Caki2 (cell line): ENCODE data around the gene SLC35E1. TPM values are rescaled to one million over a fixed set of nuclear protein-coding genes. Genes with fewer than 3 reads are reported as not detected.
A peak's percentile ranks its signal among the peaks of the same experiment; 100 is the strongest.

Experiments used
- DNase-seq: peaks from one replicate; pipeline ENCODE4 v3.0.0-alpha.2; 2015; ENCODE audit warnings: low read depth
- in situ Hi-C: cut with HindIII; loops from 2 replicates; pipeline ENCODE4 v1.10.0; 2016; ENCODE audit warnings: low sequenced_read_pairs, low pct_unique_long_range_greater_than_20kb, mixed read lengths
- total RNA-seq: library from RNA; depleted of rRNA; stranded (reverse); fragments of >200 nt; shearing (Covaris generic); gene quantifications from 2 replicates; pipeline ENCODE4 v1.2.3, GENCODE V29; 2014; ENCODE audit warnings: low replicate concordance; rRNA removed

Gene SLC35E1
- 28.4 and 36.5 TPM in 2 replicates for total RNA-seq

- in situ Hi-C loops, result no loop called here
- peak; percentile 94 for DNase-seq
Observed at GRCh38 chr19:16572332-16573211, at the start of gene SLC35E1. TSS of gene SLC35E1 (minus strand) at chr19:16572415. CDS start at chr19:16572364, 51 bp downstream.

- DNase-seq, result no peak
- in situ Hi-C loops, result no loop called here
Observed at GRCh38 chr19:16621165-16621800, 49.1 kb upstream of the SLC35E1 start.

GRCh38 chr19:16620584-16620983 is 48.4 kb upstream of the SLC35E1 start:
- DNase-seq, result no peak
- in situ Hi-C loops, result no loop called here

- in situ Hi-C loops, result no loop called here
Observed at GRCh38 chr19:16620018-16620417, 47.8 kb upstream of the SLC35E1 start.

GRCh38 chr19:16619457-16619856 is 47.2 kb upstream of the SLC35E1 start:
- in situ Hi-C loops, result no loop called here
- no peak for DNase-seq

More at GRCh38 chr19:16620018-16620417, 47.8 kb upstream of the SLC35E1 start:
- DNase-seq, result no peak

- DNase-seq, result no peak
- in situ Hi-C loops, result no loop called here
Observed at GRCh38 chr19:16618248-16618647, 46.0 kb upstream of the SLC35E1 start.

- DNase-seq, result no peak
- in situ Hi-C loops, result no loop called here
Observed at GRCh38 chr19:16615808-16616207, 43.6 kb upstream of the SLC35E1 start.

GRCh38 chr19:16614941-16615340 is 42.7 kb upstream of the SLC35E1 start:
- no peak for DNase-seq
- in situ Hi-C loops, result no loop called here

- DNase-seq, result no peak
- in situ Hi-C loops, result no loop called here
Observed at GRCh38 chr19:16613841-16614240, 41.6 kb upstream of the SLC35E1 start.

GRCh38 chr19:16612636-16613035 is 40.4 kb upstream of the SLC35E1 start:
- in situ Hi-C loops, result no loop called here
- DNase-seq, result no peak

GRCh38 chr19:16611121-16611520 is 38.9 kb upstream of the SLC35E1 start:
- no peak for DNase-seq
- in situ Hi-C loops, result no loop called here

- in situ Hi-C loops, result no loop called here
- DNase-seq, result no peak
Observed at GRCh38 chr19:16609511-16610200, 37.4 kb upstream of the SLC35E1 start.

GRCh38 chr19:16608290-16608739 is 36.1 kb upstream of the SLC35E1 start:
- in situ Hi-C loops, result no loop called here
- no peak for DNase-seq

GRCh38 chr19:16607819-16608218 is 35.6 kb upstream of the SLC35E1 start:
- in situ Hi-C loops, result no loop called here
- DNase-seq, result no peak

GRCh38 chr19:16605553-16605994 is 33.4 kb upstream of the SLC35E1 start:
- in situ Hi-C loops, result no loop called here
- DNase-seq, result no peak

- no peak for DNase-seq
- in situ Hi-C loops, result no loop called here
Observed at GRCh38 chr19:16605115-16605514, 32.9 kb upstream of the SLC35E1 start.

- no peak for DNase-seq
- in situ Hi-C loops, result no loop called here
Observed at GRCh38 chr19:16604615-16605014, 32.4 kb upstream of the SLC35E1 start.

GRCh38 chr19:16603090-16603489 is 30.9 kb upstream of the SLC35E1 start:
- in situ Hi-C loops, result no loop called here
- DNase-seq, result no peak
